GM12878 (cell line): ENCODE results near the gene FRS3. TPM values are rescaled to one million over a fixed set of nuclear protein-coding genes. Genes with fewer than 3 reads are reported as not detected.

Experiments used
- ATAC-seq: fragments of 200-7000 bp; cut with Tn5 transposase; 3 replicates; pipeline ENCODE4 v1.9.1; 2020; ENCODE audit warnings: mild to moderate bottlenecking, moderate library complexity
- BruUV-seq: library from RNA; stranded (reverse); fragments of 400-500 nt; replicated peaks from 2 replicates; lab custom pipeline; 2021; lab: Mats Ljungman, UMichigan
- CTCF ChIA-PET: fragments of 300-600 bp; sonication (Branson Sonifier 250); formaldehyde crosslinking; extraction: SDS; loops from one replicate; lab custom pipeline; 2021; ENCODE audit warnings: inconsistent platforms; lab: Yijun Ruan, JAX
- POLR2A ChIA-PET: fragments of 350-600 bp; formaldehyde crosslinking; extraction: SDS; loops from one replicate; lab custom pipeline; 2021; ENCODE audit warnings: inconsistent platforms; lab: Charles Lee
- RAD21 ChIA-PET: fragments of 300-600 bp; sonication (Branson Sonifier 250); formaldehyde crosslinking; loops from one replicate; lab custom pipeline; 2023; ENCODE audit warnings: antibody characterized with exemption; ENCODE audit not compliant: unreplicated experiment; lab: Charles Lee
- SMC1A ChIA-PET: fragments of 300-600 bp; sonication (Branson Sonifier 250); formaldehyde crosslinking; loops from one replicate; lab custom pipeline; 2023; ENCODE audit not compliant: unreplicated experiment, uncharacterized antibody; lab: Charles Lee
- DNase-seq: peaks from one replicate; pipeline ENCODE4 v3.0.0-alpha.2; 2011; ENCODE audit warnings: low read depth, low spot score
- FAIRE-seq: peaks from 3 replicates; lab custom pipeline; 2011; peaks lifted over from hg19 to GRCh38; lab: Jason Lieb, UNC
- H2AFZ ChIP-seq: 2 replicates; pipeline ENCODE4 v1.6.0; 2011; ENCODE audit warnings: low read depth, low read length, control low read depth; ENCODE audit not compliant: control insufficient read depth
- H3K27ac ChIP-seq: 2 replicates; pipeline ENCODE4 v1.5.1; 2011; ENCODE audit warnings: control low read depth; ENCODE audit not compliant: control insufficient read depth, insufficient read depth
- H3K27me3 ChIP-seq, 2 experiments: replicated peaks in 1 of 2; 2 replicates each; pipeline versions ENCODE4 v1.6.0 to v1.6.1; 2011; ENCODE audit warnings: low read length in 1 of 2; ENCODE audit not compliant: control insufficient read depth in 2 of 2, insufficient read depth in 2 of 2
- H3K36me3 ChIP-seq, 2 experiments: 2 replicates each; pipeline ENCODE4 v1.5.1; 2011; ENCODE audit warnings: low read length in 1 of 2; ENCODE audit not compliant: control insufficient read depth in 2 of 2, insufficient read depth in 2 of 2
- H3K4me1 ChIP-seq: 2 replicates; pipeline ENCODE4 v1.6.1; 2011; ENCODE audit warnings: mild to moderate bottlenecking, low read length, moderate library complexity, mixed read lengths; ENCODE audit not compliant: control insufficient read depth, insufficient read depth
- H3K4me2 ChIP-seq: 2 replicates; pipeline ENCODE4 v1.6.0; 2011; ENCODE audit warnings: control low read depth; ENCODE audit not compliant: control insufficient read depth, insufficient read depth
- H3K4me3 ChIP-seq: fragments of 200-600 bp; sonication (generic); 2 replicates; pipeline ENCODE4 v1.5.1; 2016
- H3K79me2 ChIP-seq: 2 replicates; pipeline ENCODE4 v1.6.0; 2011; ENCODE audit warnings: low read length; ENCODE audit not compliant: control insufficient read depth, insufficient read depth
- H3K9ac ChIP-seq: 2 replicates; pipeline ENCODE4 v1.8.0; 2011; ENCODE audit warnings: low read length, control low read depth, mixed read lengths; ENCODE audit not compliant: control insufficient read depth, insufficient read depth
- H3K9me3 ChIP-seq: replicated peaks from 3 replicates; pipeline ENCODE4 v1.5.1; 2011; ENCODE audit warnings: mild to moderate bottlenecking, low read length; ENCODE audit not compliant: control insufficient read depth, insufficient read depth
- H4K20me1 ChIP-seq: 2 replicates; pipeline ENCODE4 v1.6.0; 2011; ENCODE audit not compliant: control insufficient read depth, insufficient read depth
- EZH2 ChIP-seq: IDR thresholded peaks from 2 replicates; pipeline ENCODE4 v1.6.1; 2012; ENCODE audit warnings: low read depth, mild to moderate bottlenecking, control low read depth, inconsistent platforms, low read length, borderline replicate concordance; ENCODE audit not compliant: control insufficient read depth
- LARP7 ChIP-seq: fragments of 450-650 bp; IDR thresholded peaks from 2 replicates; pipeline ENCODE4 v1.6.1; 2017; ENCODE audit warnings: mild to moderate bottlenecking
- POLR2A ChIP-seq: IDR thresholded peaks from 2 replicates; pipeline ENCODE4 v1.6.1; 2011; ENCODE audit warnings: low read depth, mild to moderate bottlenecking, low read length
- WGBS: methylation state at CpG from one replicate; pipeline ENCODE4 v1.1.6; 2016; ENCODE audit warnings: low lambda C conversion rate; ENCODE audit not compliant: insufficient replicate concordance, insufficient coverage; ENCODE audit errors: missing lambda C conversion rate; 5-methylcytosine and 5-hydroxymethylcytosine counted together
- in situ Hi-C: fragments of 300-500 bp; cut with MboI; formaldehyde crosslinking; loops from 9 replicates; pipeline ENCODE4 v1.14.3; 2018; ENCODE audit warnings: mixed read lengths
- intact Hi-C: fragments of 100-400 bp; cut with micrococcal nuclease; formaldehyde crosslinking; loops from one replicate; pipeline ENCODE4 v1.14.2; 2022; ENCODE audit not compliant: unreplicated experiment
- polyA plus RNA-seq, 11 experiments: library from polyadenylated mRNA; depleted of rRNA in 4 of 11; unstranded in 6 of 11; stranded (reverse) in 5 of 11; fragments of >200 nt; fragmentation: Nextera tagmentation in 4 of 11; fragmentation: Illumina TruSeq in 1 of 11; extraction: Ambion mirVana in 4 of 11; extraction: Trizol in 1 of 11; gene quantifications; 1 replicate in 1 of 11; 2 replicates in 10 of 11; pipeline versions ENCODE4 v1.2.1 to v1.2.3, GENCODE V29; 2011 to 2016; ENCODE audit warnings: inconsistent platforms in 2 of 11, missing spikeins in 2 of 11, low read depth in 1 of 11
- total RNA-seq, 4 experiments: library from RNA; depleted of rRNA in 3 of 4; stranded (reverse); fragments of >200 nt in 3 of 4; fragmentation: Illumina TruSeq in 1 of 4; extraction: Trizol in 1 of 4; gene quantifications; 2 replicates each; pipeline versions ENCODE4 v1.2.1 to v1.2.3, GENCODE V29; 2013 to 2021

FRS3 gene
- total and polyA plus RNA-seq, 10 of the 15 experiments (the other 5 are each of a cell fraction or from before 2014, with no cell fraction given): 0.05 to 3.4 (median 1.5) TPM

DNA sequence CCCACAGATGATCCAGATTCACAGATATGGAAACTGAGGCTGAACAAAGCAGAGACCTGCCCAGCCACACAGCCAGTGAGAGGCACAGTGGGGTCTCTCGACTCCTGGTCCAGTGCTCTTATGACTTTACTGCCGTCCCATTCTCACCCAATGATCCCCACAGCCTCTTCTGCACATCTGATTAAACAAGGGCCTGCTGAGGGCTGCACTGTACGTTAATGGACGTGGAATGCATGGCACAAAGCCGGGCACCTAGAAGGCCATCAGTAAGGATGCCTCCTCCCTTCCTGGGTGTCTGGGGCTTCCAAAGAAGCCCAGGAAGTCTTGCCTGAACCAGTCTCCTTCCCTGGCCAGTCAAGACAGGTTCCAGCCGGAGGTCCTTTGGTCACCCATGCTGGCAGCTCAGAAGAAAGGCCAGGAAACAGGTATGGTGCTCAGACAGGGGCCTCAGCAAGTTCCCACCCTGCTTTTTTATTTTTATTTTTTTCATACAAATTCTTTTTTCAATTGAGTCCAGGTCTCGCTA is 48.1 kb downstream of the FRS3 start:
- SMC1A ChIA-PET: interaction anchor here (3.6 to 8.5 kb wide), 4 partner anchors 10 to 25 kb away, joined by 22 to 168 read pairs (median 94); no protein-coding TSS in a partner anchor
- intact Hi-C loops: loop anchor here (5.0 to 10.0 kb wide), 3 partner anchors 34 to 657 kb away; partner anchors contain the start of genes FOXP4, NFYA and OARD1

More for the DNA sequence above, 48.1 kb downstream of the FRS3 start:
- WGBS: 0% methylated on average over 7 of the region's 7 CpGs
- Histone ChIP-seq H3K4me3 (peak overlapping the region; percentile 92), H3K4me1 (peaks cover 33% of the 10 kb centered on the region), H2AFZ (no peak overlapping the region), H3K27me3 (no peaks in the 10 kb centered on the region), H4K20me1 (no peaks in the 10 kb centered on the region), H3K79me2 (peaks cover 80% of the 10 kb centered on the region), H3K4me2 (peak overlapping the region; percentile 99), H3K9me3 (no peaks in the 10 kb centered on the region), H3K9ac (peak overlapping the region; percentile 93), H3K36me3 (peaks cover 2 to 5% of the 10 kb centered on the region in 2 experiments; a peak in 1 of 4 replicates)
- ATAC-seq (no peak), FAIRE-seq (no peak), DNase-seq (no peak)
- RAD21 ChIA-PET: interaction anchor here (0.8 to 8.5 kb wide), 3 partner anchors 13 to 48 kb away, joined by 3 to 300 read pairs (median 180); partner anchors contain the start of gene FRS3
- POLR2A ChIA-PET: interaction anchor here (0.6 to 9.6 kb wide), 3 partner anchors 13 to 201 kb away, joined by 9 to 293 read pairs (median 180); no protein-coding TSS in a partner anchor
- no TSS peak for BruUV-seq
- in situ Hi-C loops: no loop called here
- TF ChIP-seq POLR2A (peak; percentile 11; the same call in 1 of the 2 replicates), LARP7 (0 out of 2 replicates have a peak, but pooled peaks have one; percentile 14), EZH2 (no peak)
- TF ChIP-seq, all 136 proteins: peak for 2
- H3K27ac ChIP-seq: peak overlapping the region; percentile 98
- CTCF ChIA-PET: interaction anchor here (1.2 to 6.2 kb wide), 6 partner anchors 10 to 55 kb away, joined by 3 to 84 read pairs (median 14); no protein-coding TSS in a partner anchor
